Stimulated activated CD8-positive, alpha-beta memory T cell treated with anti-CD3 and anti-CD28 coated beads, Interleukin-4, amount 100 ng/mL, for 4 hours (primary cell): Measurements from ENCODE around the gene RALY.
A peak's percentile ranks its signal among the peaks of the same experiment; 100 is the strongest.

Experiments used
- DNase-seq, 2 donors: peaks; one replicate each; pipeline ENCODE4 v3.0.0-alpha.2; 2020; ENCODE audit warnings: low read depth in 2 of 2, low spot score in 1 of 2

RALY gene

DNA sequence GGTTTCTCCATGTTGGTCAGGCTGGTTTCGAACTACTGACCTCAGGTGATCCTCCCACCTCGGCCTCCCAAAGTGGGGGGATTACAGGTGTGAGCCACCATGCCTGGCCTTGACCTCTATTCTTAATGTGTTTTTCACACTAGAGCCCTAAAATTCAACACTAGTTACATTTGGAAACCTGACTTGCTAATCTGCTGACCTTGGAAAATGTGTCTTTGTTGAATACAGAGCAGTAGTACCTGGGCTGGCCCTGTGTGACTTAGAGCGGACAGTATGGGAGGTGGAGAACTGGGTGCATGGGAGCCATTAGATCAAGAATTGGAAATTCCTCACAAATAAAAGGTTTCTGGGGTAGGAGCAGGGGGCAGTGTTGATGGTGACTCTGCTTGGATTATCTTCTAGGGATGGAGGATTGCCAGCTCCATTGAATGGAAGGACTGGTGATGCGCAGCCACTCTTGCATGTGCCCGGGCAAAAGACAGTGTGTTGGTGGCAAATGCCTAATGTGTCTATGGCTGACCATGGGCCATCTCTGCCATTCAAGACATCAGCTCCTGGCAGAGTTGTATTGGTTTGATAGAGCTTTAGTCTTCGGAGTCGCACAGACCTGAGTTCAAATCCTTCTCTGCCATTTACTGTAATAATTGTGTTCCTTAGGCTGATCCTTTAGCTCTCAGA, 53.4 kb downstream of the RALY start:
- no peak for DNase-seq

DNA sequence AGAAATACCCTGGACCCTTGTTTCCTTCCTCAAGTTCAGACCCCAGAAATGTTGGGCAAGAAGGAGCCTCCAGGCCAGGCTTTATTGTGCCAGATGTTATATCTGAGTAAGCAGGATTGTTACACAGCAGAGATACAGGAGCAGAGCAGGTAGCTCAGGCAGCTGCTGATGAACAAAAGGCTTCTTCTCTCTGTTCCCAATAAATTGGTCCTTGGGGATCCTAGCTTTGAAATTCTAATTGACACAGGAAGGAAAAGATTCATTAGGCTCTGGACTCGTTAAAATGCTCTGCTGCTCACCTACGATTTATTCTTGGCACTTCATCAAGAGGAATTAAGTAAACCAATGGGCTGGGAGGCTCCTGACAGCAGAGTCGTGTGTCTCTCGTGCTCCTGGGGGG, 54.2 kb downstream of the RALY start:
- DNase-seq: no peak

- DNase-seq: no peak
Observed at GRCh38 chr20:34049389-34049788, 55.7 kb downstream of the RALY start.

GRCh38 chr20:34049897-34050695, 56.4 kb downstream of the RALY start:
- DNase-seq: no peak

GRCh38 chr20:34052414-34052813, 58.7 kb downstream of the RALY start:
- no peak for DNase-seq

- DNase-seq: no peak
Observed at GRCh38 chr20:34055290-34055689, 61.6 kb downstream of the RALY start.

DNA sequence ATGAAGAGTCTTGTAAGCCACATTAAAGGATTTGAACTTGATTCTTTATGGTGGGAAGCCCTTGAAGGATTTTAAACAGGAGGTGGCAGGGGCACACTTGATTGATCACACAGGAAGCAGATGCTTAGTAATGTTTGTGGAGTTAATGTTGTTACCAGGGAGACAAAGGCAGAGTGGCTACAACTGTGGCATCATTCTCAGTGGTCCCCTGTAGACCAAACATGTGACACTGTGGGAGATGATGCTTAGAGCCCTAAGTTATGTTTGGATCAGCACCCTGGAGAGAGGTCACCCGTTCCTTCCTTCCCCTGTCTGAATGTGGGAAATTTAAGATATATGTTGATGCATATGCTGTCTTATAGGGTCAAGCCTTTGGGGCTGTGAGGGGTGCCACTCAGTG, 65.1 kb downstream of the RALY start:
- no peak for DNase-seq

DNA sequence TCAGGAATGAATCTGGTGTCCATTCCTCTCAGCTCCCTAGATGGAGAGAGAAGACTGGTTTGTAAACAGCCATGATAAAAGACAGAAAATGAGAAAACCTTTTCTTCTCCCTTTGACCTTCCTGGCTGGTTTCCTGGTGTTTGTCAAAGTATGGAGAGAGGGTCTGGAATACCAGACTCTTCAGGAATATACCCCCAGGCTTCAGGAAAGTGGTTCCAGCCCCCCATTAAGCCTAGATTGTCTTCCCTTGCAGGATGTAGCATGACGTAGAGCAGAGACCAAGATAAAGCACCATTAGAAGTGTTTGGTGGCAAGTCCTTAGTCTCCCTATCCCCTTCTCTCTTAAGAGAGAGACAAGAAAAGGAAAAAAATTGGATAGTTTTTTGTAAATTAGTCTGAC, 67.3 kb downstream of the RALY start:
- no peak for DNase-seq

GRCh38 chr20:34061695-34062094, 68.0 kb downstream of the RALY start:
- no peak for DNase-seq

- DNase-seq: no peak
Observed at GRCh38 chr20:34062570-34063482, 69.1 kb downstream of the RALY start.

DNA sequence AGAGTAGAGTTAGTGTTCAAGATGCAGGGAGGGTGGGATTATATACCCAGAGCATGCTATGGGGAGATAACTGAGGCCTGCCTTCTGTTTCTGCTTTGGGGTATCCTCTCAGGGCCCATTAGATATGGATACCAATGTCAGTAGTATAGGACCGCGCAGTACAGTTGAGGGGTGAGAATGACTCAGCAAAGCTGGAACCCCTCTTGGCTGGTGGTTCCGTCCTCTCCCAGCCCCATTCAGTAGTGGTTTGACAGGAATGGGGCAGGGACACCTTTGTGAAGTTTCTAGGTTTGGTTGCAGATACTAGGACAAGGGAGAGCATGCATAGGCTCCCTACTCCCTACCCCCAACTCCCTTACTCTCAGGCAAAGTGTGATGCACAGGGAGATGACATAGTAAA, 70.6 kb downstream of the RALY start:
- DNase-seq: no peak

DNA sequence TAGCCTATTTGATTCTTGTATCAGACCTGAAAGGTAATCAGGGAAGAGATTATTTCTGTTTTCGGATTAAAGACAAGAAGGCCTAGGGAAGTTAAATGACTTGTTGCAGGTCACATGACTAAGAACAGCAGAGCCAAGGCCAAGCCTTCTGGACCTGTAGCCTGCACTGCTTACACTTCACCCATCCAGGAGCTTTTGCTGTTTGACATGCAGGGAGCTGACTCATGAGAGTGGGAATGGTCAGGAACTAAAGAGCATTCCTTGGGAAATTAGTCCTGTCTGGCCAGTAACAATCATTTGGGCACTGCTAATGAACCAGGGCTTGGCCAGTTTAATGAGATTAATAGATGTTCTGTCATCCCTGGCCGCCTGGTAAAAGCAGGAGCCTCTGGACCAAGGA, 71.5 kb downstream of the RALY start:
- no peak for DNase-seq

DNA sequence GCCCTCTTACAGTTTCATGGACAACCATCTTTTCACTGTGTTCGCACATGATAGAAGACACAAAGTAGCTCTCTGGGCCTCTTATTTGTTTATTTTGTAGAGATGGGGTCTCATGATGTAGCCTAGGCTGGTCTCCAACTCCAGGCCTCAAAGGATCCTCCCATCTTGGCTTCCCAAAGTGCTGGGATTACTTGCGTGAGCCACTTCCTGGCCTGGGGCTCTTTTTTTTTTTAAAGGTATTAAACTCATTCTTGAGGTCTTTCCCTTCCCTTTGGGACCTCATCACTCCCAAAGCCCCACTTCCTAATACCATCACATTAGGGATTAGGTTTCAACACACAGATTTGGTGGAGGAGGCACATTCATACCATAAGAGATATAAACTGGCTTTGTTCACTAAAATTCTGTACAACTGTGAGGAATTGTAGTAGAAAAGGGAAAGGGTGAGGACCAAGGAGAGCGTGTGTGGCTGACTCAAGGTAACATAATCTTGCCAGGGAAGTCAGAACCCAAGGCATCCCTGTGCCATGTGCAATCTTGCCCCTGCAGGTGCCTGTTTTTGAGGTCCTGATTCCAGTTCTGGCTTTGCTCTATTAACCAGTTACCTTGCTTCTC, 72.9 kb downstream of the RALY start:
- DNase-seq: no peak

GRCh38 chr20:34068001-34068400, 74.3 kb downstream of the RALY start:
- DNase-seq: no peak

GRCh38 chr20:34069341-34070078, 75.8 kb downstream of the RALY start:
- peak in 1 of 2 donors; percentile 9 for DNase-seq

DNA sequence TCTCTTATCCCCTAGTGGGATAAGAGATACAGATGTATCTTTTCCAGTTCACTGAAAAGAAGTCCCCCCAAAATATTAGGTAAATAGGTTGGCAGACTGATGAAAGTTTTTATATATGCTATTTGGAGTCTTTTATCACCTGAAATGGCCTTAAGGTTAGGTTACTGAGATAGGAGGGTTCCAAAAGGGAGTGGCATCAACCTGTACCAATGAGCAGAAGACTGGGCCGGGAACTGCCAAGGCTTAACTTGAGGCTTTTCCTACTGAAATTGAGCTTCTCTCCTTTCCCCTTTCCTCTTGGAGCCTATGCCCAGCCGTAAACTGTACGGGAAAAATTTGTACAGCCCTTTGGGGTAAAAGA, 76.3 kb downstream of the RALY start:
- no peak for DNase-seq

DNA sequence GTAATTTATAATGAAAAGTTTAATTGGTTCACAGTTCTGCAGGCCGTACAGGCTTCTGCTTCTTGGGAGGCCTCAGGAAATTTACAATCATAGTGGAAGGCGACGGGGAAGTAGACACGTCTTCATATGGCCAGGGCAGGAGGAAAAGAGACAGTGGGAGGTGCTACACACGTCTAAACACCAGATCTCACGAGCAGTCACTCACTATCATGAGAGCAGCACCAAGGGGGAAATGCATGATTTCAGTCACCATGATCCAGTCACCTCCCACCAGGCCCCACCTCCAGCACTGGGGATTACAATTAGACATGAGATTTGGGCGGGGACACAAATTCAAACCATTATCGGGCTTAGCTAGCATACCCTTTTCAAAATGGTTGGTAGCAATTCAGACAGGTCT, 77.1 kb downstream of the RALY start:
- DNase-seq: no peak

- no peak for DNase-seq
Observed at GRCh38 chr20:34072076-34072475, 78.4 kb downstream of the RALY start.

GRCh38 chr20:34072778-34073177, 79.1 kb downstream of the RALY start:
- no peak for DNase-seq

- DNase-seq: no peak
Observed at GRCh38 chr20:34074101-34074760, 80.5 kb downstream of the RALY start.
